GM11168 (cell line): ENCODE data around the gene SPPL2A.

ENCODE experiments used
- in situ Hi-C: fragments of 300-500 bp; cut with MboI; formaldehyde crosslinking; loops from one replicate; pipeline ENCODE4 v1.12.0; 2022; ENCODE audit warnings: low sequenced_read_pairs; ENCODE audit not compliant: unreplicated experiment

SPPL2A gene

GRCh38 chr15:50774450-50774849 lies 8.9 kb upstream of the SPPL2A start:
- in situ Hi-C loops: no loop called here

- in situ Hi-C loops: no loop called here
These were observed 7.9 kb upstream of the SPPL2A start for GRCh38 chr15:50773389-50773788.

GRCh38 chr15:50767332-50767861 lies 1.9 kb upstream of the SPPL2A start:
- in situ Hi-C loops: no loop called here

- in situ Hi-C loops: no loop called here
These were observed 878 bp downstream of the SPPL2A start for GRCh38 chr15:50764461-50765194.

- in situ Hi-C loops: no loop called here
These were observed 6.7 kb downstream of the SPPL2A start for GRCh38 chr15:50758712-50759205.

- in situ Hi-C loops: no loop called here
These were observed 12.0 kb downstream of the SPPL2A start for GRCh38 chr15:50753463-50753862.

- in situ Hi-C loops: no loop called here
These were observed 14.1 kb downstream of the SPPL2A start for GRCh38 chr15:50751394-50751793.

- in situ Hi-C loops: no loop called here
These were observed 15.2 kb downstream of the SPPL2A start for GRCh38 chr15:50750227-50750705.

- in situ Hi-C loops: no loop called here
These were observed 18.0 kb downstream of the SPPL2A start for GRCh38 chr15:50747523-50747922.

- in situ Hi-C loops: no loop called here
These were observed 20.9 kb downstream of the SPPL2A start for GRCh38 chr15:50744601-50745000.

GRCh38 chr15:50740955-50741354 lies 24.6 kb downstream of the SPPL2A start:
- in situ Hi-C loops: no loop called here

- in situ Hi-C loops: no loop called here
These were observed 28.7 kb downstream of the SPPL2A start for GRCh38 chr15:50736823-50737222.

GRCh38 chr15:50735156-50735555 lies 30.4 kb downstream of the SPPL2A start:
- in situ Hi-C loops: no loop called here

GRCh38 chr15:50726315-50726714 lies 39.2 kb downstream of the SPPL2A start:
- in situ Hi-C loops: no loop called here

GRCh38 chr15:50718700-50719125 lies 46.8 kb downstream of the SPPL2A start:
- in situ Hi-C loops: no loop called here

- in situ Hi-C loops: no loop called here
These were observed 53.5 kb downstream of the SPPL2A start for GRCh38 chr15:50712018-50712417.

GRCh38 chr15:50710585-50710984 lies 54.9 kb downstream of the SPPL2A start:
- in situ Hi-C loops: no loop called here

- in situ Hi-C loops: no loop called here
These were observed 57.6 kb downstream of the SPPL2A start for GRCh38 chr15:50707878-50708427.

GRCh38 chr15:50702762-50703334 lies 62.7 kb downstream of the SPPL2A start:
- in situ Hi-C loops: no loop called here

GRCh38 chr15:50698101-50698500 lies 67.4 kb downstream of the SPPL2A start:
- in situ Hi-C loops: no loop called here

- in situ Hi-C loops: no loop called here
These were observed 68.3 kb downstream of the SPPL2A start for GRCh38 chr15:50697109-50697797.
